ENCODE results near the gene PSMD2. TPM values are rescaled to one million over a fixed set of nuclear protein-coding genes. Genes with fewer than 3 reads are reported as not detected.
A peak's percentile ranks its signal among the peaks of the same experiment; 100 is the strongest.

Gene PSMD2
- total RNA-seq, 1 experiment from 2014 or later: 344 TPM

DNA sequence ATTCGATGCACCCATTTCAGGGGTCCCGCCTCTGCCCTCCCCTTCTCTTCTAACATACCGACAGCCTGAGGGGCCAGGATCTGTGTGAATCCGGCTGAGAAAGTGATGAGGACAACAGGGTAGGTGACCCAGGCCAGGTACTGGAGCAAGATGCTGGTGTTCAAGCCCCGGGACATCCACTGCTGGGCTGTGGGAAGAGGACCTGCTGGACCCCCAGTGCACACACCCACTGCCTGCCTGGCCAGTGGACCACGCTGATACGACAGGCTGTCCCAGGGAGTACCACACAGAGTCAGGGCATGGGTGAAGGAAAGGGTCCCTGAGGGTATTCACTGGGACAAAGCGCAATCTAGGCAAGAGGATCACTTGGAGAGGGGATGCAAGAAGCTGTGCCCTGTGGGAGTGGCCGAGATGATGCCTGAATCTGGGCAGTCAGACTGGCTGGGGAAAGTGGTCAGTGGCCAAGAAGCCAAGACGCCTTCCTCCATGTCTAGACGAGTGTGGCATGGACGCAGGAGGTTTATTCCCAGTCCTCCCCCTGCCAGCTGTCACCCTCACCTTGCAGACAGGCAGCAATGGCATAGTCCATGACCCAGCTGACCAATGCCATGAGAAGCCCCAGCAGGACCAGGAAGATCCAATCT, 59.2 kb downstream of the PSMD2 start:
- WGBS (ENCODE audit: extremely low coverage, insufficient read length, low lambda C conversion rate): no CpG with 5 or more reads among the region's 12 CpGs
- H3K14ac ChIP-seq (ENCODE audit: insufficient read depth, low read length): no peak overlapping the region
- peaks cover 2% of the 10 kb centered on the region; the same call in 1 of the 2 replicates for H3K4me1 ChIP-seq (ENCODE audit: insufficient read depth, low read length)
- H3T11ph ChIP-seq (ENCODE audit: low read length): no peak overlapping the region
- Mint-ChIP-seq H3K27ac (no peak overlapping the region), H3K4me1 (peaks cover 18 to 24% of the 10 kb centered on the region in 2 experiments), H3K9me3 (no peaks in the 10 kb centered on the region; a peak in 1 of 5 replicates), H3K36me3 (ENCODE audit: insufficient read depth in 1 of 3, low read depth in 3 of 3) (peaks cover 15 to 36% (median 29%) of the 10 kb centered on the region in 3 experiments; a peak in 6 of 7 replicates), H3K27me3 (ENCODE audit: low read depth) (peaks cover 8% of the 10 kb centered on the region), H3K4me3 (no peak overlapping the region; a peak in 2 of 5 replicates)
- H3K23ac ChIP-seq (ENCODE audit: insufficient read length, low read depth, low read length): no peak overlapping the region
- no peak overlapping the region for H4K8ac ChIP-seq (replicated peaks; ENCODE audit: insufficient read length, low read depth, low read length)
- no peak overlapping the region for H3K27ac ChIP-seq (ENCODE audit: insufficient read length, low read depth, low read length)
- no peak overlapping the region for H3K56ac ChIP-seq (ENCODE audit: insufficient read length, low read depth, low read length)
- H3K18ac ChIP-seq (ENCODE audit: insufficient read length, low read depth, low read length): no peak overlapping the region
- H2BK12ac ChIP-seq (ENCODE audit: insufficient read length, low read depth, low read length): no peak overlapping the region
- H3K79me1 ChIP-seq (ENCODE audit: insufficient read depth, low read depth, low read length, poor library complexity, severe bottlenecking): no peaks in the 10 kb centered on the region
- H4K20me1 ChIP-seq (ENCODE audit: control insufficient read depth, insufficient read depth, insufficient read length): no peaks in the 10 kb centered on the region
- no peak overlapping the region for H2BK120ac ChIP-seq (ENCODE audit: low read depth, low read length, poor library complexity, severe bottlenecking)
- H3K9ac ChIP-seq (ENCODE audit: extremely low read depth, insufficient read length, low read length): no peak overlapping the region
- H2BK15ac ChIP-seq (ENCODE audit: low read depth, low read length): no peak overlapping the region
- no peak overlapping the region for H3K4me2 ChIP-seq (ENCODE audit: insufficient read depth, insufficient read length, low read length)
- no peak overlapping the region for H2AFZ ChIP-seq (ENCODE audit: low read length)
- H4K91ac ChIP-seq (ENCODE audit: insufficient read length, low read depth, low read length): no peak overlapping the region
- H3K27me3 ChIP-seq (ENCODE audit: insufficient read depth, low read length): no peaks in the 10 kb centered on the region; the same call in 1 of the 2 replicates
- DNase-seq: peak; percentile 21
- no peak overlapping the region for H2BK5ac ChIP-seq (ENCODE audit: insufficient read length, low read length)
- no peaks in the 10 kb centered on the region for H3K9me3 ChIP-seq (ENCODE audit: control insufficient read depth, low read depth, low read length)
- no peak overlapping the region for H2BK20ac ChIP-seq (ENCODE audit: low read depth, low read length, poor library complexity, severe bottlenecking)
- H3K79me2 ChIP-seq (ENCODE audit: insufficient read depth, low read length): no peaks in the 10 kb centered on the region; the same call in 1 of the 2 replicates
- no peak for TF ChIP-seq CTCF (conservative IDR thresholded peaks at IDR 0.05)
- H3K4ac ChIP-seq (ENCODE audit: low read depth, low read length): no peak overlapping the region
- H2AK5ac ChIP-seq (ENCODE audit: insufficient read length, low read length): no peak overlapping the region
- H4K5ac ChIP-seq (ENCODE audit: insufficient read length, low read depth, low read length): no peak overlapping the region
- peaks cover 20% of the 10 kb centered on the region for H3K23me2 ChIP-seq (ENCODE audit: insufficient read length, low read depth, low read length, poor library complexity, severe bottlenecking)

Other genes with a start within 250 kb of the PSMD2 start
- gene HTR3C, start 246.2 kb upstream of the PSMD2 start, total RNA-seq (2021): not detected in 2 replicates
- gene HTR3E, start 202.2 kb upstream of the PSMD2 start, total RNA-seq (2021): not detected in 2 replicates
- 38.4 and 42.0 TPM in 2 replicates for gene EIF2B5, start 163.9 kb upstream of the PSMD2 start, total RNA-seq (2021)
- gene DVL3, start 143.9 kb upstream of the PSMD2 start, total RNA-seq (2021): 64.7 and 69.7 TPM in 2 replicates
- 443 and 459 TPM in 2 replicates for gene AP2M1, start 124.4 kb upstream of the PSMD2 start, total RNA-seq (2021)
- 56.1 and 58.4 TPM in 2 replicates for gene ABCF3, start 113.0 kb upstream of the PSMD2 start, total RNA-seq (2021)
- 2.7 TPM in 2 replicates for gene VWA5B2, start 69.7 kb upstream of the PSMD2 start, total RNA-seq (2021)
- 54.1 and 62.2 TPM in 2 replicates for gene ALG3, start 50.3 kb upstream of the PSMD2 start, total RNA-seq (2021)
- gene EEF1AKMT4, start 49.6 kb upstream of the PSMD2 start, total RNA-seq (2021): 8.1 and 9.8 TPM in 2 replicates
- 12.6 and 13.9 TPM in 2 replicates for gene CAMK2N2, start 37.7 kb upstream of the PSMD2 start, total RNA-seq (2021)
- not detected in 2 replicates for gene ECE2, start 23.2 kb upstream of the PSMD2 start, total RNA-seq (2021)
- gene EIF4G1, start 15.4 kb downstream of the PSMD2 start, total RNA-seq (2021): 532 and 544 TPM in 2 replicates
- gene FAM131A, start 38.4 kb downstream of the PSMD2 start, total RNA-seq (2021): 14.4 and 15.5 TPM in 2 replicates
- gene CLCN2, start 62.4 kb downstream of the PSMD2 start, total RNA-seq (2021): 17.2 and 19.5 TPM in 2 replicates
- gene POLR2H, start 62.5 kb downstream of the PSMD2 start, total RNA-seq (2021): 115 and 122 TPM in 2 replicates
- gene THPO, start 79.0 kb downstream of the PSMD2 start, total RNA-seq (2021): 0.64 and 0.85 TPM in 2 replicates
- gene CHRD, start 80.8 kb downstream of the PSMD2 start, total RNA-seq (2021): 1.8 and 1.9 TPM in 2 replicates